Skeletal muscle satellite cell (primary cell): Measurements from ENCODE around the gene TJP2. TPM values are rescaled to one million over a fixed set of nuclear protein-coding genes. Genes with fewer than 3 reads are reported as not detected.

ENCODE experiments used
- H3K27me3 ChIP-seq: 2 replicates; pipeline ENCODE4 v1.7.0; 2013; ENCODE audit warnings: low read length; ENCODE audit not compliant: control insufficient read depth, insufficient read depth
- H3K36me3 ChIP-seq: 2 replicates; pipeline ENCODE4 v1.7.0; 2013; ENCODE audit warnings: mild to moderate bottlenecking, control low read depth, low read length; ENCODE audit not compliant: insufficient read depth
- H3K4me1 ChIP-seq: 2 replicates; pipeline ENCODE4 v1.7.0; 2013; ENCODE audit warnings: low read length; ENCODE audit not compliant: control insufficient read depth, insufficient read depth
- H3K4me2 ChIP-seq: 2 replicates; pipeline ENCODE4 v1.7.0; 2013; ENCODE audit warnings: mild to moderate bottlenecking, low read length
- H3K4me3 ChIP-seq: 2 replicates; pipeline ENCODE4 v1.7.0; 2013; ENCODE audit warnings: low read length
- H3K9ac ChIP-seq: 2 replicates; pipeline ENCODE4 v1.7.0; 2013; ENCODE audit warnings: mild to moderate bottlenecking, low read depth, low read length, moderate library complexity
- H3K9me3 ChIP-seq: replicated peaks from 2 replicates; pipeline ENCODE4 v1.7.0; 2013; ENCODE audit warnings: mild to moderate bottlenecking, control low read depth, low read length
- total RNA-seq: library from RNA; depleted of rRNA; stranded (reverse); fragments of >200 nt; gene quantifications from 2 replicates; pipeline ENCODE4 v1.2.3, GENCODE V29; 2012; rRNA removed

The TJP2 gene
- total RNA-seq: 14.6 and 34.2 TPM in 2 replicates

DNA sequence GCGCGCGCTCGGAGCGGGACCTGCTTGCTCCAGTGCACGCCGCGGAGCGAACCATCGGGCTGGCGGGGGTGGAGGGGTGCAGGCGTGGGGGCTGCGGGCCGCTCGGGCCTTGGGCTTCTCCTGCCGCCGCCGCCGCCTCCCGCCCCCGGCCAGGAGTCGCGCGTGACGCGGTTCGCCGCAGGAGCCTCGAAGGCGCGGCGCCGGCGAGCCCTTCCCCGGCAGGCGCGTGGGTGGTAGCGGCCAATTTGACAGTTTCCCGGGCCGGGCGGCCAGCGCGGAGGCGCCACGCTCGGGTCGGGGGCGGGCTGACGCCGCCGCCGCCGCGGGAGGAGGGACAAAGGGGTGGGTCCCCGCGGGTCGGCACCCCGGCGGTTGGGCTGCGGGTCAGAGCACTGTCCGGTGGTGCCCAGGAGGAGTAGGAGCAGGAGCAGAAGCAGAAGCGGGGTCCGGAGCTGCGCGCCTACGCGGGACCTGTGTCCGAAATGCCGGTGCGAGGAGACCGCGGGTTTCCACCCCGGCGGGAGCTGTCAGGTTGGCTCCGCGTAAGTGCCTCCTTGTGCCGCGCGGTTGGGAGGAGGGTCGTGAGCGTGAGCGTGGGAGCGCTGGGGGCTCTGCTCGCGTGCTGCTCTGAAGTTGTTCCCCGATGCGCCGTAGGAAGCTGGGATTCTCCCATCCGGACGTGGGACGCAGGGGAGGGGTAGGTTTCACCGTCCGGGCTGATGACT lies at the start of gene TJP2:
TSS of gene TJP2 (plus strand) at position 387 of the 725 bp plus-strand sequence. CDS start at position 483, 96 bp downstream.
- Histone ChIP-seq H3K4me3 (peak within 1 kb of the TSS; percentile 77), H3K4me2 (peak within 1 kb of the TSS; percentile 91), H3K27me3 (no peaks in the 10 kb centered on the region), H3K36me3 (no peaks in the 10 kb centered on the region), H3K4me1 (peaks cover 32% of the 10 kb centered on the region), H3K9me3 (no peaks in the 10 kb centered on the region), H3K9ac (peak within 1 kb of the TSS; percentile 79)

DNA sequence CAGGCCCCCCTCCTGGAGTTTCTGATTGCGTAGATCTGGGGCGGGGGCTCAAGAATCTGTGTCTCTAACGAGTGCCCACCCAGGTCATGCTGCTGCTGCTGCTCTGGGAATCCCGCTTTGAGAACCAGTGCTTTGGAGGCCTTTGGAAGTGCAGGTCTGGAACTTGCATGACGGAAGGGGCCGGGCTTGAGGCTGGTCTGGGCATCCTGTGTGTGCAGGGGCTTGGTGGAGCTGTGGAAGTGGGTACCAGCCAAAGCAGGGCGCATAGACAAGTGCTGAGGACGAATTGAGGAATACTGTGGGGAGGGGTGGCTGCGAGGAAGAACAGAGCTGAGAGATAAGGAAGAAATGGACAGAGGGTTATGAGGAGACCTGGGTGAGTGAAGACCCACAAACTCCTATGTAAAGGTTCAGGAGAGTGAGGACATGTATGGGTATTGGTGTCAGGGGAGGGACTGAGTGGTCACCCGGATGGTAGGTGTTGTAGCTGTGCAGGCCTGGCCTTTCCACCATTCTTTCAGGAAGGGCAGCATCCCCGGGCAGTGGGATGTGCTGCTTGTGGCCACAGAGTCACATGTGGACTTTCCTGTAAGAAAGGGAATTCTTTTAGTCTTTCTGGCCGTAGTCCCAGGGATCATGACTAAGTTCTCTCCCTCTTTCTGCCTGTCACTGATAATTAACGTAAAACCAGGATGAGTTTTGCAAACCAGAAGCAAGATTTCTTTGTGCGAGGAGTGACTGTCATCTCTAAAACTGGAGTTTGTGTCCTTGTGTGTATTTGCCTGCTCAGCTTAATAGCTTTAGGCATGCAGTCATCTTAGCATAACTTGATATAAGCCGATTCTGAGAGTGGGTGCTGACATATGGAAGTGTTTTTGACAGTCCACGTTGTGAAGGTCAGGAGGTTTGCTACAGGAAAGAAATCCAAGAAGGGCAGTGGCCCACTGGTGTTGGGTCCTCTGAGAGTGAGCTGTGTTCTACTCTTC lies 43.3 kb upstream of the TJP2 start:
- no peaks in the 10 kb centered on the region for H3K36me3 ChIP-seq
- H3K4me2 ChIP-seq: peak overlapping the region; percentile 44
- H3K9ac ChIP-seq: no peak overlapping the region
- no peaks in the 10 kb centered on the region for H3K27me3 ChIP-seq
- no peak overlapping the region for H3K4me3 ChIP-seq
- H3K4me1 ChIP-seq: peaks cover 21% of the 10 kb centered on the region
- H3K9me3 ChIP-seq: no peaks in the 10 kb centered on the region

DNA sequence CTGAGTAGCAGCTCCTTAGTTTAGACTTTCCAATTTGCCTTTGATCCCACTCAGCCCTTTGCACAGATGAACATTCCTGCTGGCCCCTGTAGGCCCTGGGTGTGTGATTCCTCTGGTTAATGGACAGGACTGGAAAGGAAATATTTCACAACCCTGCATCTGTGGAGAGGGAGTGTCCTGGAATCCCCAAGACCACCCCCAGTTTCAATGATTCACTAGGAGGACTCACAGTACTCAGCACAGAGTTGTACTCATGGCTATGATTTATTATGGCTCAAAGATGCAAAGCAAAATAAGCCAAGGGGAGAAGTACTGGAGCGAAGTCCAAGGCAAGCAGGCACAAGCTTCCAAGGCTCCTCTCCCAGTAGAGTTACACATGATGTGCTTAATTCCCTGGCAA lies 42.4 kb upstream of the TJP2 start:
- Histone ChIP-seq H3K4me3 (no peak overlapping the region), H3K9ac (no peak overlapping the region), H3K36me3 (no peaks in the 10 kb centered on the region), H3K4me2 (peak overlapping the region; percentile 30), H3K9me3 (no peaks in the 10 kb centered on the region), H3K4me1 (peaks cover 21% of the 10 kb centered on the region), H3K27me3 (no peaks in the 10 kb centered on the region)

DNA sequence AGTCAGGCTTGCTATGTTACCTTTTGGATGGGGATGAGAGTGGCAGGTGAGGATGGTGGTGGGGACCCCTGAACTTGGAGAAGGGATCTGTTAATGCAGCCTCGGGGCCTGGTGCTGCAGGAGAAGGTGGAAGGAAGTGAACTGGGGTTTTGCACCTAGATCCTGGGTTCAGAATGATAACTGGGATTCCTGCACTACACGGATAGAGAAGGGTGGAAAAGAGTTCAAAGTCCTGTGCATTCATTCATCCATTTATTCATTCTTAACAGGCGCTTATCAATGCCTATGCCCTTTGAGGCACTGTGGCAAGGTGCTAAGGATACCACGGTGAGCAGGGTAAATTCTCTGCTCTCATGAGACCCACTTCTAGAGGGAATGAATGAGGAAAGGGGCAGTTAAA lies 41.7 kb upstream of the TJP2 start:
- Histone ChIP-seq H3K9ac (no peak overlapping the region), H3K4me3 (no peak overlapping the region), H3K4me1 (peaks cover 21% of the 10 kb centered on the region), H3K36me3 (no peaks in the 10 kb centered on the region), H3K4me2 (no peak overlapping the region), H3K27me3 (no peaks in the 10 kb centered on the region), H3K9me3 (no peaks in the 10 kb centered on the region)

DNA sequence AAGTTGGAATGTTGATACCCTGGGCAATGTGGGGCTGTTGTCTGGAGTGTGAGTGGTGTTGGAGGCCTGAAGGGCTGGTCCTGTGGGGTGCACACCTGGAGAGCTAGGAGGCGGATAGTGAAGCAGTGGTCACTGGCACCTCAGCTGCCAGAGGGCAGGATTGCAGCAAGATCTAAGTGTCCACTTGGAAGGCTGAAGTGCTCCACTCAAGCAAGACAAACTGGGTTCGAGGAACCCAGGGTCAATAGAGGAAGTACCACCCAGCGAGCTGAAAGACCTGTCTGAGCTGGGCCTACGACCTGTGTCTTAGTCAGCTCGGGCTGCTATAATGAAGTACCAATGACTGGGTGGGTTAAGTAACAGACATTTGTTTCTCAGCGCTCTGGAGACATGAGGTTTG lies 39.7 kb upstream of the TJP2 start:
- Histone ChIP-seq H3K4me2 (no peak overlapping the region), H3K27me3 (no peaks in the 10 kb centered on the region), H3K4me1 (peaks cover 21% of the 10 kb centered on the region)

DNA sequence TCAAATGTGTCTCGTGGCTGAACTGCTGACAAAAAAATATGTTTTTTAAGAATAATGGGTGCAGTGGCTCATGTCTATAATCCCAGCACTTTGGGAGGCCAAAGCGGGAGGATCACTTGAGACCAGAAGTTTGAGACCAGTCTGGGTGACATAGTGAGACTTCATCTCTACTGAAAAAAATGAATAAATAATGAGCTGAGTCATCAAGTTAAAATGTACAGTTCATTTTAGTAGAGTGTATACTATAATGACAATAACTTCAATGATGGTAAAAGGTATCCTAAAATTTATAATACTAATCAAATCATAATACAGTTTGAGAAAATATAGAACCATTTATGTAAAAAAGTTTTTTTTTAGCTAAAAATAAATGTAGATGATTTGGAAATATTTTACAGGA lies 37.9 kb upstream of the TJP2 start:
- H3K4me2 ChIP-seq: no peak overlapping the region
- H3K36me3 ChIP-seq: no peaks in the 10 kb centered on the region
- no peak overlapping the region for H3K9ac ChIP-seq
- H3K4me1 ChIP-seq: peaks cover 13% of the 10 kb centered on the region
- no peaks in the 10 kb centered on the region for H3K27me3 ChIP-seq
- H3K9me3 ChIP-seq: no peaks in the 10 kb centered on the region
- no peak overlapping the region for H3K4me3 ChIP-seq

More for the DNA sequence above, 39.7 kb upstream of the TJP2 start:
- no peak overlapping the region for H3K9ac ChIP-seq
- H3K36me3 ChIP-seq: no peaks in the 10 kb centered on the region
- H3K9me3 ChIP-seq: no peaks in the 10 kb centered on the region
- H3K4me3 ChIP-seq: no peak overlapping the region

DNA sequence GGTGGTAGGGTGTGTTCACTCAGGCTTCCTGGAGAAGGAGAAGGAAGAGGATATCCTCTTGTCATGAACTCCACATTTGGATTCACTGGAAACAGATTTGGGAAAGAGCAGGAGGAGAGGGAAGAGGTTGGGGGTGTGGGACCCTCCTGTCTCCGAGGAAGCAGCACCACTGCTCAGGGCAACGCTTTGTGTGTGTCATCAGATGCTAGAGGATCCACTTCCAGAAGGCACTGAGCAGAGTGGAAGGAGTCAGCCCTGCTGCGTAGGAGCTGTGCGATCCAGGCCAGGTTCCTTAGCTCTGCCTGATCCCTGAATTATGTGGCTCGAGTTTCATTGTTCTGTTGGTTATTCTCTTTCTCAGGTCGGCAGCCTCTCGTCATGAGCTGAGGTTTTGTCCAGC lies 37.3 kb upstream of the TJP2 start:
- H3K4me2 ChIP-seq: no peak overlapping the region
- H3K4me3 ChIP-seq: no peak overlapping the region
- no peak overlapping the region for H3K9ac ChIP-seq
- no peaks in the 10 kb centered on the region for H3K9me3 ChIP-seq
- H3K27me3 ChIP-seq: no peaks in the 10 kb centered on the region
- H3K36me3 ChIP-seq: no peaks in the 10 kb centered on the region
- H3K4me1 ChIP-seq: peaks cover 7% of the 10 kb centered on the region

DNA sequence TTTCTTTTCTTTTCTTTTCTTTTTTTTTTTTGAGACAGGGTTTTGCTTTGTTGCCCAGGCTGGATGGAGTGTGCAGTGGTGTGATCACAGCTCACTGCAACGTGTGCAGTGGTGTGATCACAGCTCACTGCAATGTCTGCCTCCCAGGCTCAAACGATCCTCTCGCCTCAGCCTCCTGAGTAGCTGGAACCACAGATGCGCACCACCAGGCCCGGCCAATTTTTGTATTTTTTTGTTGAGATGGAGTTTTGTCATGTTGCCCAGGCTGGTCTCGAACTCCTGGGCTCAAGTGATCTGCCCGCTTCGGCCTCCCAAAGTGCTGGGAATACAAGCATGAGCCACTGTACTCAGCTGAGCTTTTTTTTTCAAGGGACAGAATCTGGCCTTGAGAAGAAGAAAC lies 36.8 kb upstream of the TJP2 start:
- H3K27me3 ChIP-seq: no peaks in the 10 kb centered on the region
- no peak overlapping the region for H3K4me2 ChIP-seq
- H3K9ac ChIP-seq: no peak overlapping the region
- no peaks in the 10 kb centered on the region for H3K36me3 ChIP-seq
- H3K9me3 ChIP-seq: no peaks in the 10 kb centered on the region
- H3K4me1 ChIP-seq: peaks cover 2% of the 10 kb centered on the region
- H3K4me3 ChIP-seq: no peak overlapping the region

DNA sequence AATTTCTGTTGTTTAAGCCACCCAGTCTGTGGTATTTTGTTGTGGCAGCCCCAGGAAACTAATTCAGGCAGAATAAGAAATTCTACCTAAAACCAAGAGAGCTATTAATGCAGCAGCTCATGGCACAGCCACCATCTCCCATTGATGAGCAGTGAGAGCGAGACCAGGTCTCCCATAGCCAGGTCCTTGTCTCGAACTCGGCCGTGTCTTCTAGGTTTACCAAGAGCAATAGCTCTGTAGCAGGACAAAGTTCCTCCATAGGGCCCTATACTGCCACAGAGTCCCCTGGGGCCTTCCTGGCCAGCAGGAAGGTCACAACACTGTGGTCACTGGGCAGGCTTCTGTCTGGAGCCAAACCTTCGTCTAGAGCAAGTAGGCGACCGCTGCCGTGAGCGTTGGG lies 34.5 kb upstream of the TJP2 start:
- Histone ChIP-seq H3K36me3 (no peaks in the 10 kb centered on the region), H3K4me1 (no peaks in the 10 kb centered on the region), H3K9ac (no peak overlapping the region), H3K4me3 (no peak overlapping the region), H3K27me3 (no peaks in the 10 kb centered on the region), H3K9me3 (no peaks in the 10 kb centered on the region), H3K4me2 (no peak overlapping the region)

DNA sequence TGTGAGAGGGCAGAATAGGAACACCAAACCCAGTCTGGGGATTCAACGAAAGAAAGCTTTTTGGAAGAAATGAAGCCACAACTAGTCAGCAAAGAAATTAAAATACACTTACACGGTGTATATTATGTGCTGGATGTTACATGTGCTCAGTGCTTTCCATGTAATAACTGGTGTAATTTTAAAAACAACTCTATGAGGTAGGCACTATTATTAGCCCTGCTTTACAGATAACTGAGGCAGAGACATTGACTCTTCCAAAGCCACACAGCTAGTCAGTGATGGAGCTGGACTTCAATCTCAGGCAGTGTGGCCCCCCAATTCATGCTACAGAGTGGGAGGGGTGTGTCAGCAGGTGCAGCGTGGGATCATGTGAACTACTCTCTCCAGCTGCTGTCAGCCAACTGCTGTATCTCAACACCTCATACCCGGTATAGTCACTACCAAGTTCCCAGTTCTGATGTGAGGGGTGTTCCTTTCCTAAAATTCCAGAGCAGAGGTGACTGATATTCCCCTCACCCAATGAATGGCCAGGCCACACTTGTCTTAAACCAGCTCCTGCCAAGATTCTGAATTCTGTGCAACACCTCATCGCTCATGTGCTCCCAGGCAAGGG lies 33.8 kb upstream of the TJP2 start:
- Histone ChIP-seq H3K4me3 (no peak overlapping the region), H3K4me2 (no peak overlapping the region), H3K4me1 (no peaks in the 10 kb centered on the region), H3K9me3 (no peaks in the 10 kb centered on the region), H3K27me3 (no peaks in the 10 kb centered on the region), H3K9ac (no peak overlapping the region), H3K36me3 (no peaks in the 10 kb centered on the region)

DNA sequence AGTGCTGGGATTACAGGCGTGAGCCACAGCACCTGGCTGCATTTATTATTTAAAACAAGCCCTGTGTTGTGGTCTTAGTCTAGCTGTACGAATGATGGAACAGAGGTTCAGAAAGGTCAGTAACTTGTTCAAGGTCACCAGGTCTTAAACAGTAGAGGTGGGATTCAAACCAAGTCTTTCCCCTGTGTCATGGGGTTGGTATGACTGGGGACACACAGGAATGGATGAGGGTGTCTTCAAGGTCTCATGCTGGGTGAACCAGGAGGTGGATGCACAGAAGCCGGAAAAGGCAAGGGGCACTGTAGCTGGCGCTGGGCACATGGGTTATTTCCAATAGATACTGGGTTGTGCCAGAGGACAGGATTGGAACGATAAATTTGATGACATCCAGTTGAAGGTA lies 32.2 kb upstream of the TJP2 start:
- H3K9me3 ChIP-seq: no peaks in the 10 kb centered on the region
- no peaks in the 10 kb centered on the region for H3K4me1 ChIP-seq
- no peaks in the 10 kb centered on the region for H3K36me3 ChIP-seq
- H3K27me3 ChIP-seq: no peaks in the 10 kb centered on the region
- H3K9ac ChIP-seq: no peak overlapping the region
- H3K4me3 ChIP-seq: no peak overlapping the region
- H3K4me2 ChIP-seq: no peak overlapping the region
